Neutrophil (primary cell): Measurements from ENCODE around the gene TGFBR1.

ENCODE experiments used
- H3K27ac ChIP-seq: fragments of 200-600 bp; sonication (generic); 2 replicates; pipeline ENCODE4 v1.5.1; 2016; ENCODE audit warnings: mild to moderate bottlenecking, moderate library complexity
- H3K27me3 ChIP-seq: fragments of 200-600 bp; sonication (generic); 2 replicates; pipeline ENCODE4 v1.6.0; 2016; ENCODE audit warnings: mild to moderate bottlenecking
- H3K36me3 ChIP-seq: fragments of 200-600 bp; sonication (generic); 2 replicates; pipeline ENCODE4 v1.5.1; 2017
- H3K4me1 ChIP-seq, 2 experiments: fragments of 200-600 bp in 1 of 2; sonication (generic) in 1 of 2; 1 replicate in 1 of 2; 2 replicates in 1 of 2; pipeline versions ENCODE4 v1.5.1 to v1.6.1; 2013 to 2016; ENCODE audit warnings: low read depth in 1 of 2, low read length in 1 of 2, mild to moderate bottlenecking in 1 of 2, moderate library complexity in 1 of 2; ENCODE audit not compliant: control insufficient read depth in 1 of 2, insufficient read depth in 1 of 2
- H3K4me3 ChIP-seq, 2 experiments: fragments of 200-600 bp in 1 of 2; sonication (generic) in 1 of 2; 1 replicate in 1 of 2; 2 replicates in 1 of 2; pipeline ENCODE4 v1.5.1; 2013 to 2016; ENCODE audit warnings: low read depth in 1 of 2, low read length in 1 of 2, mild to moderate bottlenecking in 1 of 2, moderate library complexity in 1 of 2
- H3K9me3 ChIP-seq: fragments of 200-600 bp; sonication (generic); 2 replicates; pipeline ENCODE4 v1.5.1; 2016
- CTCF ChIP-seq: fragments of 200-600 bp; sonication (generic); IDR thresholded peaks from 2 replicates; pipeline ENCODE4 v1.5.1; 2016; ENCODE audit warnings: antibody characterized with exemption

The TGFBR1 gene

GRCh38 chr9:99138424-99139284 lies 33.7 kb downstream of the TGFBR1 start:
- Histone ChIP-seq H3K27ac (peak overlapping the region; percentile 85), H3K27me3 (no peaks in the 10 kb centered on the region), H3K4me3 (no peak overlapping the region), H3K4me1 (peaks cover 21 to 28% of the 10 kb centered on the region in 2 experiments), H3K9me3 (no peaks in the 10 kb centered on the region), H3K36me3 (peaks cover 49% of the 10 kb centered on the region)
- no peak for TF ChIP-seq CTCF

GRCh38 chr9:99139868-99140267 lies 35.0 kb downstream of the TGFBR1 start:
- Histone ChIP-seq H3K36me3 (peaks cover 61% of the 10 kb centered on the region), H3K4me1 (peaks cover 21 to 22% of the 10 kb centered on the region in 2 experiments), H3K27me3 (no peaks in the 10 kb centered on the region), H3K27ac (no peak overlapping the region), H3K4me3 (no peak overlapping the region), H3K9me3 (no peaks in the 10 kb centered on the region)
- no peak for TF ChIP-seq CTCF

- TF ChIP-seq CTCF, result peak; percentile 50
- Histone ChIP-seq H3K27ac (no peak overlapping the region), H3K4me1 (peaks cover 21% of the 10 kb centered on the region in 2 experiments), H3K9me3 (no peaks in the 10 kb centered on the region), H3K27me3 (no peaks in the 10 kb centered on the region), H3K36me3 (peaks cover 71% of the 10 kb centered on the region), H3K4me3 (no peak overlapping the region)
Measured at GRCh38 chr9:99140685-99141314, 35.9 kb downstream of the TGFBR1 start.

- no peak for TF ChIP-seq CTCF
- peak overlapping the region; percentile 7 for H3K27ac ChIP-seq
- no peak overlapping the region for H3K4me3 ChIP-seq
- peaks cover 81% of the 10 kb centered on the region for H3K36me3 ChIP-seq
- H3K27me3 ChIP-seq, result no peaks in the 10 kb centered on the region
- peaks cover 11% of the 10 kb centered on the region in 2 experiments for H3K4me1 ChIP-seq
- H3K9me3 ChIP-seq, result no peaks in the 10 kb centered on the region
Measured at GRCh38 chr9:99141849-99142248, 36.9 kb downstream of the TGFBR1 start.

- peaks cover 85% of the 10 kb centered on the region for H3K36me3 ChIP-seq
- H3K27ac ChIP-seq, result peak overlapping the region; percentile 7
- H3K4me3 ChIP-seq, result no peak overlapping the region
- H3K9me3 ChIP-seq, result no peaks in the 10 kb centered on the region
- no peaks in the 10 kb centered on the region for H3K27me3 ChIP-seq
- TF ChIP-seq CTCF, result no peak
- peaks cover 6 to 7% of the 10 kb centered on the region in 2 experiments for H3K4me1 ChIP-seq
Measured at GRCh38 chr9:99142275-99142674, 37.4 kb downstream of the TGFBR1 start.
